EL (cell line): ENCODE results near the gene KRTAP12-4.
"Not testable (repeated sequence)": the region's sequence is repeated elsewhere in the genome, so short reads cannot be mapped to it uniquely, and the experiment has no call there.

Experiments
- DNase-seq: peaks from one replicate; pipeline ENCODE4 v3.0.0-alpha.2; 2016

Gene KRTAP12-4

GRCh38 chr21:44653656-44654575 is 543 bp downstream of the KRTAP12-4 start:
- DNase-seq = no peak

- no peak for DNase-seq
Measured at GRCh38 chr21:44653123-44653522, 1.3 kb downstream of the KRTAP12-4 start.

GRCh38 chr21:44650973-44651675 is 3.3 kb downstream of the KRTAP12-4 start:
- DNase-seq = no peak

GRCh38 chr21:44650265-44650972 is 4.0 kb downstream of the KRTAP12-4 start:
- DNase-seq = no peak

GRCh38 chr21:44649521-44650100 is 4.8 kb downstream of the KRTAP12-4 start:
- no peak for DNase-seq

GRCh38 chr21:44648557-44649311 is 5.7 kb downstream of the KRTAP12-4 start:
- no peak for DNase-seq

- DNase-seq = no peak
Measured at GRCh38 chr21:44647222-44647552, 7.3 kb downstream of the KRTAP12-4 start.

GRCh38 chr21:44646366-44647221 is 7.9 kb downstream of the KRTAP12-4 start, which contains the start of gene KRTAP10-11:
Gene KRTAP10-11, plus strand, starts transcription at chr21:44646414. Its CDS starts 45 bp downstream, at chr21:44646459.
- DNase-seq = not testable (repeated sequence)

GRCh38 chr21:44644878-44645277 is 9.6 kb downstream of the KRTAP12-4 start:
- no peak for DNase-seq

GRCh38 chr21:44643741-44644310 is 10.6 kb downstream of the KRTAP12-4 start:
- DNase-seq = no peak

GRCh38 chr21:44640761-44641160 is 13.7 kb downstream of the KRTAP12-4 start:
- DNase-seq = no peak

- no peak for DNase-seq
Measured at GRCh38 chr21:44639331-44639655, 15.2 kb downstream of the KRTAP12-4 start.

- DNase-seq = not testable (repeated sequence)
Measured at GRCh38 chr21:44638506-44639330, 15.7 kb downstream of the KRTAP12-4 start.

GRCh38 chr21:44637851-44638348 is 16.6 kb downstream of the KRTAP12-4 start:
- not testable (repeated sequence) for DNase-seq

- DNase-seq = no peak
Measured at GRCh38 chr21:44637018-44637850, 17.2 kb downstream of the KRTAP12-4 start, which contains the start of gene KRTAP10-10. Gene KRTAP10-10, plus strand, starts transcription at chr21:44637356. Its CDS starts 62 bp downstream, at chr21:44637418.

GRCh38 chr21:44636209-44637017 is 18.0 kb downstream of the KRTAP12-4 start:
- no peak for DNase-seq

GRCh38 chr21:44632067-44632466 is 22.4 kb downstream of the KRTAP12-4 start:
- DNase-seq = no peak

GRCh38 chr21:44630440-44630839 is 24.0 kb downstream of the KRTAP12-4 start:
- DNase-seq = no peak
